Fibroblast of lung (primary cell): ENCODE data around the gene TMEM132C.

Source experiments
- CTCF ChIP-seq, 2 donors: IDR thresholded peaks in 1 of 2; conservative IDR thresholded peaks in 1 of 2; 1 replicate in 1 of 2; 2 replicates in 1 of 2; pipeline ENCODE4 v1.5.1; 2011 to 2012; ENCODE audit warnings: low read length in 2 of 2, control low read depth in 1 of 2, inconsistent platforms in 1 of 2, low read depth in 1 of 2, mild to moderate bottlenecking in 1 of 2
- EZH2 ChIP-seq: IDR thresholded peaks from 2 replicates; pipeline ENCODE4 v1.5.1; 2012; ENCODE audit warnings: low read length, control low read depth, mild to moderate bottlenecking; ENCODE audit errors: missing control alignments

GRCh38 chr12:128660532-128661225 is 393.7 kb downstream of the TMEM132C start:
- TF ChIP-seq CTCF (conservative IDR thresholded peaks at IDR 0.05 in 1 of 2, IDR thresholded peaks at IDR 0.05 in 1 of 2; ENCODE audit: low read depth in 1 of 2, low read length in 2 of 2): no peak
- TF ChIP-seq EZH2: no peak
